ENCODE results near the gene ZNF501.

DNA sequence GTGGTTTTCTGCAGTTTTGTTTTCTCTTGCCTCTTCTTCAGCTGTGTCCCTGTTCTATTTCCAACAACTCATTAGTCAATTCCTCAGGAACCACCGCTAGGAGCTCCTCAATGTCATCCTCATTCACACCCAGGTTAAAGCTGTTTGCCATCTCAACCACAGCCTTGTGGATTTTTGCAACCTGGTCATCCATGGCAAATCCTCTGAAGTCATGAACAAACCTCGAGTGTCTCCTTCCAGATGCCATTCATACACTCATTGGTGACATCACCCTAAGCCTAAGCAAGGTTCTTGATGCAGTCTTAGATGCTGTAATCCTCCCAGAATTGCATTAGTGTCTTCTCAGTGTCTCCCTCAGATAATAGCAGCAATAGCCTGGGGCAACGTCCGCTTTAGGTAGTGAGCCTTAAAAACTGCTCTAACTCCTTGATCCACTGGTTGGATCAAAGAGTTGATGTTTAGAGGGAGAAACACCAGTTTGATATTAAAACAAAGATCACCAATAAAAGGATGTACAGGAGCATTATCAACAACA lies 48.4 kb upstream of the ZNF501 start:
- TF ChIP-seq REST (IDR thresholded peaks at IDR 0.05; ENCODE audit: insufficient read depth in 1 of 2, low read depth in 2 of 2, low read length in 2 of 2) (no peak), POLR2AphosphoS5 (IDR thresholded peaks at IDR 0.05; ENCODE audit: low read depth, low read length) (no peak), SIN3A (IDR thresholded peaks at IDR 0.05; ENCODE audit: borderline replicate concordance, insufficient read depth, low read length) (no peak)

Measured in PFSK-1 (cell line).